SK-N-SH treated with all-trans-retinoic acid at 6 μM for 48 hours (cell line): ENCODE data around the gene MEIKIN.
"Not testable (repeated sequence)": the region's sequence is repeated elsewhere in the genome, so short reads cannot be mapped to it uniquely, and the experiment has no call there.

Source experiments
- ATAC-seq: fragments of 200-7000 bp; cut with Tn5 transposase; 3 replicates; pipeline ENCODE4 v1.9.1; 2020; ENCODE audit warnings: mild to moderate bottlenecking, moderate library complexity
- ARNTL ChIP-seq: fragments of 450-650 bp; formaldehyde crosslinking; IDR thresholded peaks from 2 replicates; pipeline ENCODE4 v1.5.0; 2020; ENCODE audit warnings: low read depth, mild to moderate bottlenecking, moderate library complexity, borderline replicate concordance
- BACH2 ChIP-seq: fragments of 250-450 bp; sonication (Bioruptor Pico); IDR thresholded peaks from 2 replicates; pipeline ENCODE4 v1.9.0; 2021; ENCODE audit warnings: mild to moderate bottlenecking, borderline replicate concordance
- CSDC2 ChIP-seq: fragments of 250-450 bp; sonication (Bioruptor Pico); IDR thresholded peaks from 2 replicates; pipeline ENCODE4 v1.5.0; 2020; ENCODE audit warnings: mild to moderate bottlenecking, moderate library complexity
- ESRRG ChIP-seq: fragments of 250-450 bp; sonication (Bioruptor Pico); IDR thresholded peaks from 2 replicates; pipeline ENCODE4 v1.6.1; 2021; ENCODE audit warnings: mild to moderate bottlenecking
- ISL1 ChIP-seq: fragments of 250-450 bp; sonication (Bioruptor Pico); IDR thresholded peaks from 2 replicates; pipeline ENCODE4 v2.1.2; 2022; ENCODE audit warnings: mild to moderate bottlenecking, moderate library complexity
- OSR1 ChIP-seq: fragments of 250-450 bp; sonication (Bioruptor Pico); IDR thresholded peaks from 2 replicates; pipeline ENCODE4 v1.8.0; 2022; ENCODE audit warnings: moderate library complexity, mild to moderate bottlenecking, inconsistent platforms
- PPARA ChIP-seq: fragments of 250-450 bp; sonication (Bioruptor Pico); IDR thresholded peaks from 2 replicates; pipeline ENCODE4 v1.5.0; 2020; ENCODE audit warnings: mild to moderate bottlenecking, borderline replicate concordance
- SNAI2 ChIP-seq: fragments of 250-450 bp; sonication (Bioruptor Pico); IDR thresholded peaks from 2 replicates; pipeline ENCODE4 v1.5.0; 2020; ENCODE audit warnings: mild to moderate bottlenecking, moderate library complexity
- TCF4 ChIP-seq: fragments of 250-450 bp; sonication (Bioruptor Pico); IDR thresholded peaks from 2 replicates; pipeline ENCODE4 v1.8.0; 2021; ENCODE audit warnings: mild to moderate bottlenecking, moderate library complexity, borderline replicate concordance
- ZC3H10 ChIP-seq: fragments of 250-450 bp; sonication (Bioruptor Pico); IDR thresholded peaks from 2 replicates; pipeline ENCODE4 v1.5.1; 2021; ENCODE audit warnings: mild to moderate bottlenecking, moderate library complexity
- ZFP30 ChIP-seq: fragments of 450-650 bp; formaldehyde crosslinking; IDR thresholded peaks from 2 replicates; pipeline ENCODE4 v1.5.0; 2022; ENCODE audit warnings: mild to moderate bottlenecking, moderate library complexity
- ZNF565 ChIP-seq: fragments of 450-650 bp; formaldehyde crosslinking; conservative IDR thresholded peaks from 2 replicates; pipeline ENCODE4 v1.5.0; 2020; ENCODE audit warnings: low read depth, mild to moderate bottlenecking, moderate library complexity
- ZNF70 ChIP-seq: fragments of 450-650 bp; formaldehyde crosslinking; IDR thresholded peaks from 2 replicates; pipeline ENCODE4 v1.5.0; 2020; ENCODE audit warnings: mild to moderate bottlenecking, moderate library complexity
- ZNF8 ChIP-seq: fragments of 450-650 bp; formaldehyde crosslinking; IDR thresholded peaks from 2 replicates; pipeline ENCODE4 v1.5.0; 2020; ENCODE audit warnings: mild to moderate bottlenecking, moderate library complexity
- TF ChIP-seq, protein P1 (sequence below): fragments of 250-450 bp; sonication (Bioruptor Pico); IDR thresholded peaks from 2 replicates; pipeline ENCODE4 v1.5.0; 2020; ENCODE audit warnings: mild to moderate bottlenecking, moderate library complexity
- TF ChIP-seq, protein P2 (sequence below): fragments of 250-450 bp; sonication (Bioruptor Pico); IDR thresholded peaks from 2 replicates; pipeline ENCODE4 v1.5.1; 2021; ENCODE audit warnings: mild to moderate bottlenecking, moderate library complexity
- TF ChIP-seq, protein P3 (sequence below): fragments of 250-450 bp; sonication (Bioruptor Pico); IDR thresholded peaks from 2 replicates; pipeline ENCODE4 v1.8.0; 2021; ENCODE audit warnings: low read depth, mild to moderate bottlenecking, moderate library complexity, borderline replicate concordance
- TF ChIP-seq, protein P4 (sequence below): fragments of 250-450 bp; sonication (Bioruptor Pico); IDR thresholded peaks from 2 replicates; pipeline ENCODE4 v1.8.0; 2020; ENCODE audit warnings: mild to moderate bottlenecking, moderate library complexity, borderline replicate concordance
- TF ChIP-seq, protein P5 (sequence below): fragments of 250-450 bp; sonication (Bioruptor Pico); IDR thresholded peaks from 2 replicates; pipeline ENCODE4 v1.5.1; 2020; ENCODE audit warnings: low read depth, mild to moderate bottlenecking, moderate library complexity

MEIKIN gene

DNA sequence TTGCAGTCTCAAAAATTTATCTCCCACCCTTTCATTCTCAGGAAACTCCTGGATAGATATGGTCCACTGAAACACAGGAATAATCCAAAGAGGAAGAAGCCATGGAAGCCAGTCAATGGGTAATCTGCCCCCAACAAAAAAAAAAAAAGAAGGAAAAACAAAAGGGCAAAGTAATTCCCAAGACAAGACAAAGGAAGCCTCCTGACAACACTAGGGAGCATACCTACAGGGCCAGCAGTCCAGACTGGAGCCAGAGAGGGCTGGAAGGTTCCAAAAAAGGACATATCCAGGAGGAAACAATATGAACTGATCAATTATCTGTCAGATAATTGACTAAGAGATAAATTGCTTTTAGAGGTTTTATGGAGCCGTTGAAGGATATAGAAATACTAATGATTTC, 161.6 kb downstream of the MEIKIN start:
- TF ChIP-seq CSDC2 (CRISPR knock-in tag) (no peak), BACH2 (CRISPR knock-in tag) (no peak), ZC3H10 (no peak), OSR1 (CRISPR knock-in tag) (no peak)
- TF ChIP-seq, protein P1, sequence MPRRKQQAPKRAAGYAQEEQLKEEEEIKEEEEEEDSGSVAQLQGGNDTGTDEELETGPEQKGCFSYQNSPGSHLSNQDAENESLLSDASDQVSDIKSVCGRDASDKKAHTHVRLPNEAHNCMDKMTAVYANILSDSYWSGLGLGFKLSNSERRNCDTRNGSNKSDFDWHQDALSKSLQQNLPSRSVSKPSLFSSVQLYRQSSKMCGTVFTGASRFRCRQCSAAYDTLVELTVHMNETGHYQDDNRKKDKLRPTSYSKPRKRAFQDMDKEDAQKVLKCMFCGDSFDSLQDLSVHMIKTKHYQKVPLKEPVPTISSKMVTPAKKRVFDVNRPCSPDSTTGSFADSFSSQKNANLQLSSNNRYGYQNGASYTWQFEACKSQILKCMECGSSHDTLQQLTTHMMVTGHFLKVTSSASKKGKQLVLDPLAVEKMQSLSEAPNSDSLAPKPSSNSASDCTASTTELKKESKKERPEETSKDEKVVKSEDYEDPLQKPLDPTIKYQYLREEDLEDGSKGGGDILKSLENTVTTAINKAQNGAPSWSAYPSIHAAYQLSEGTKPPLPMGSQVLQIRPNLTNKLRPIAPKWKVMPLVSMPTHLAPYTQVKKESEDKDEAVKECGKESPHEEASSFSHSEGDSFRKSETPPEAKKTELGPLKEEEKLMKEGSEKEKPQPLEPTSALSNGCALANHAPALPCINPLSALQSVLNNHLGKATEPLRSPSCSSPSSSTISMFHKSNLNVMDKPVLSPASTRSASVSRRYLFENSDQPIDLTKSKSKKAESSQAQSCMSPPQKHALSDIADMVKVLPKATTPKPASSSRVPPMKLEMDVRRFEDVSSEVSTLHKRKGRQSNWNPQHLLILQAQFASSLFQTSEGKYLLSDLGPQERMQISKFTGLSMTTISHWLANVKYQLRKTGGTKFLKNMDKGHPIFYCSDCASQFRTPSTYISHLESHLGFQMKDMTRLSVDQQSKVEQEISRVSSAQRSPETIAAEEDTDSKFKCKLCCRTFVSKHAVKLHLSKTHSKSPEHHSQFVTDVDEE, result no peak
- ATAC-seq, result no peak

DNA sequence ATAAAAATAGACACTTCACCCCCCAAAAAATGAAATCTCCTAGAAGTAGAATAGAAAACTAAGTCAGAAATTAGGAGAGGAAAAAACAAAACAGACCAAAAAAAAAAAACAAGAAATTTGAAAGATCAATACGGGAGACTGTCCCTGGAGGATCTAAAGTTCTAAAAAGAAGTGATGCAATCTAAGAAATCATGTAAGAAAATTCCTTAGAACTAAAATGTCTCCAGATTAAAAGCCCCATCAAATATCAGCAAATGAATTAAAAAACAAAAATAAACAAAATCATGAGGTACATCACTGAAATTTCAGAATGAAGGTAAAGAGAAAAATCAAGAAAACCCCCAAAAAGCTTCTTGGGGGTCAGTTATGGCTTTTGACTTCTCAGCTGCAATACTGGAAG, 162.1 kb downstream of the MEIKIN start:
- TF ChIP-seq ZNF8 (CRISPR knock-in tag), result no peak
- no peak for TF ChIP-seq ESRRG (CRISPR knock-in tag)
- no peak for TF ChIP-seq OSR1 (CRISPR knock-in tag)
- TF ChIP-seq CSDC2 (CRISPR knock-in tag), result no peak
- no peak for TF ChIP-seq PPARA (CRISPR knock-in tag)
- ATAC-seq, result no peak

DNA sequence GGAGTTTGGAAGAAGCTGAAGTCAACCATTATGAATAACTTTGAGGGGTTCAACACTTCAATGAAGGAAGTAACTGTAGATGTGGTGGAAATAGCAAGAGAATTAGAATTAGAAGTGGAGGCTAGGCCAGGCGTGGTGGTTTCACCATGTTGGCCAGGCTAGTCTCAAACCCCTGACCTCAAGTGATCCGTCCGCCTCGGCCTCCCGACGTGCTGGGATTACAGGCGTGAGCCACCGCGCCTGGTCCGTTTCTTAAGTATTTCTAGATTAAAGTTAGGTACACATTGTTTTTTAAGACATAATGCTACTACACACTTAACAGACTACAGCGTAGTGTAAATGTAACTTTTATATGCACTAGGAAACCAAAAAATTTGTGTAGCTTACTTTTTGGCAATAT, 162.7 kb downstream of the MEIKIN start:
- TF ChIP-seq ARNTL (CRISPR knock-in tag), result no peak
- TF ChIP-seq BACH2 (CRISPR knock-in tag), result no peak
- TF ChIP-seq ZFP30, result no peak
- no peak for TF ChIP-seq TCF4 (CRISPR knock-in tag)
- TF ChIP-seq PPARA (CRISPR knock-in tag), result no peak

DNA sequence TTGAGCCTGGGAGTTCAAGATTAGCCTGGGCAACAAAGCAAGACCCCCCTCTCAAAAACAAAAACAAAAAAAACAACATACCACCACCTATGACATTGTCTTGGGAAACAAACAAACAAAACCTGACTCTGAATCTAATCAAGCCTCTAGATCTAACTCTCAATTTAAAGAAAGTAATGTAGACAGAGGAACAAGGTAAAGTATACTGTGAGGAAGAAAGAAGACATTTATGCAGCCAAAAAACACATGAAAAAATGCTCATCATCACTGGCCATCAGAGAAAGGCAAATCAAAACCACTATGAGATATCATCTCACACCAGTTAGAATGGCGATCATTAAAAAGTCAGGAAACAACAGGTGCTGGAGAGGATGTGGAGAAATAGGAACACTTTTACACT, 167.3 kb downstream of the MEIKIN start:
- not testable (repeated sequence) for ATAC-seq

More for the DNA sequence above, 162.7 kb downstream of the MEIKIN start:
- ATAC-seq, result no peak

DNA sequence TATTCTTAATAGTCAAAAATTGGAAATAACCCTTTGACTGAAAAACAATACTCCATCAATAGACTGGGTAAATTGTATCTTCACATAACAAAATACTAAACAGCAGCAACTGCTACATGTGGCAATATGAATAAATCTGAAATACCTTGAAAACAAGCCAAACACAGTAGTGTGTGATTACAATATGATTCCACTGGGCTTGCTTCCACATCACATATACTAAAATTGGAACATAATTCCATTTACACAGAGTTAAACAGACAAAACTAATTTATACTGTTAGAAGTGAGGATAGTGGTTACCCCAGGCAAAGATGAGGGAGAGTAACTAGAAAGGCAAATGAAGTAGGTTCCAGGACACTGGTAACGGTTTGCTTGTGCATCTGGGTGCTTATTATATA, 169.0 kb downstream of the MEIKIN start:
- no peak for TF ChIP-seq ISL1 (CRISPR knock-in tag)
- TF ChIP-seq ZC3H10, result no peak
- TF ChIP-seq CSDC2 (CRISPR knock-in tag), result no peak
- TF ChIP-seq ESRRG (CRISPR knock-in tag), result no peak
- TF ChIP-seq BACH2 (CRISPR knock-in tag), result no peak
- TF ChIP-seq, protein P2, sequence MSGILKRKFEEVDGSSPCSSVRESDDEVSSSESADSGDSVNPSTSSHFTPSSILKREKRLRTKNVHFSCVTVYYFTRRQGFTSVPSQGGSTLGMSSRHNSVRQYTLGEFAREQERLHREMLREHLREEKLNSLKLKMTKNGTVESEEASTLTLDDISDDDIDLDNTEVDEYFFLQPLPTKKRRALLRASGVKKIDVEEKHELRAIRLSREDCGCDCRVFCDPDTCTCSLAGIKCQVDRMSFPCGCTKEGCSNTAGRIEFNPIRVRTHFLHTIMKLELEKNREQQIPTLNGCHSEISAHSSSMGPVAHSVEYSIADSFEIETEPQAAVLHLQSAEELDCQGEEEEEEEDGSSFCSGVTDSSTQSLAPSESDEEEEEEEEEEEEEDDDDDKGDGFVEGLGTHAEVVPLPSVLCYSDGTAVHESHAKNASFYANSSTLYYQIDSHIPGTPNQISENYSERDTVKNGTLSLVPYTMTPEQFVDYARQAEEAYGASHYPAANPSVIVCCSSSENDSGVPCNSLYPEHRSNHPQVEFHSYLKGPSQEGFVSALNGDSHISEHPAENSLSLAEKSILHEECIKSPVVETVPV (CRISPR knock-in tag), result no peak
- no peak for TF ChIP-seq ARNTL (CRISPR knock-in tag)
- no peak for TF ChIP-seq TCF4 (CRISPR knock-in tag)
- TF ChIP-seq, protein P3, sequence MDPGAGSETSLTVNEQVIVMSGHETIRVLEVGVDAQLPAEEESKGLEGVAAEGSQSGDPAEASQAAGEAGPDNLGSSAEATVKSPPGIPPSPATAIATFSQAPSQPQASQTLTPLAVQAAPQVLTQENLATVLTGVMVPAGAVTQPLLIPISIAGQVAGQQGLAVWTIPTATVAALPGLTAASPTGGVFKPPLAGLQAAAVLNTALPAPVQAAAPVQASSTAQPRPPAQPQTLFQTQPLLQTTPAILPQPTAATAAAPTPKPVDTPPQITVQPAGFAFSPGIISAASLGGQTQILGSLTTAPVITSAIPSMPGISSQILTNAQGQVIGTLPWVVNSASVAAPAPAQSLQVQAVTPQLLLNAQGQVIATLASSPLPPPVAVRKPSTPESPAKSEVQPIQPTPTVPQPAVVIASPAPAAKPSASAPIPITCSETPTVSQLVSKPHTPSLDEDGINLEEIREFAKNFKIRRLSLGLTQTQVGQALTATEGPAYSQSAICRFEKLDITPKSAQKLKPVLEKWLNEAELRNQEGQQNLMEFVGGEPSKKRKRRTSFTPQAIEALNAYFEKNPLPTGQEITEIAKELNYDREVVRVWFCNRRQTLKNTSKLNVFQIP (CRISPR knock-in tag), result no peak
- TF ChIP-seq ZNF70 (CRISPR knock-in tag), result no peak
- TF ChIP-seq SNAI2 (CRISPR knock-in tag), result no peak
- TF ChIP-seq, protein P4, sequence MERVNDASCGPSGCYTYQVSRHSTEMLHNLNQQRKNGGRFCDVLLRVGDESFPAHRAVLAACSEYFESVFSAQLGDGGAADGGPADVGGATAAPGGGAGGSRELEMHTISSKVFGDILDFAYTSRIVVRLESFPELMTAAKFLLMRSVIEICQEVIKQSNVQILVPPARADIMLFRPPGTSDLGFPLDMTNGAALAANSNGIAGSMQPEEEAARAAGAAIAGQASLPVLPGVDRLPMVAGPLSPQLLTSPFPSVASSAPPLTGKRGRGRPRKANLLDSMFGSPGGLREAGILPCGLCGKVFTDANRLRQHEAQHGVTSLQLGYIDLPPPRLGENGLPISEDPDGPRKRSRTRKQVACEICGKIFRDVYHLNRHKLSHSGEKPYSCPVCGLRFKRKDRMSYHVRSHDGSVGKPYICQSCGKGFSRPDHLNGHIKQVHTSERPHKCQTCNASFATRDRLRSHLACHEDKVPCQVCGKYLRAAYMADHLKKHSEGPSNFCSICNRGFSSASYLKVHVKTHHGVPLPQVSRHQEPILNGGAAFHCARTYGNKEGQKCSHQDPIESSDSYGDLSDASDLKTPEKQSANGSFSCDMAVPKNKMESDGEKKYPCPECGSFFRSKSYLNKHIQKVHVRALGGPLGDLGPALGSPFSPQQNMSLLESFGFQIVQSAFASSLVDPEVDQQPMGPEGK (CRISPR knock-in tag), result no peak
- TF ChIP-seq, protein P5, sequence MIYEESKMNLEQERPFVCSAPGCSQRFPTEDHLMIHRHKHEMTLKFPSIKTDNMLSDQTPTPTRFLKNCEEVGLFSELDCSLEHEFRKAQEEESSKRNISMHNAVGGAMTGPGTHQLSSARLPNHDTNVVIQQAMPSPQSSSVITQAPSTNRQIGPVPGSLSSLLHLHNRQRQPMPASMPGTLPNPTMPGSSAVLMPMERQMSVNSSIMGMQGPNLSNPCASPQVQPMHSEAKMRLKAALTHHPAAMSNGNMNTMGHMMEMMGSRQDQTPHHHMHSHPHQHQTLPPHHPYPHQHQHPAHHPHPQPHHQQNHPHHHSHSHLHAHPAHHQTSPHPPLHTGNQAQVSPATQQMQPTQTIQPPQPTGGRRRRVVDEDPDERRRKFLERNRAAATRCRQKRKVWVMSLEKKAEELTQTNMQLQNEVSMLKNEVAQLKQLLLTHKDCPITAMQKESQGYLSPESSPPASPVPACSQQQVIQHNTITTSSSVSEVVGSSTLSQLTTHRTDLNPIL (CRISPR knock-in tag), result no peak
- TF ChIP-seq PPARA (CRISPR knock-in tag), result no peak
- TF ChIP-seq, protein P1, result no peak
- TF ChIP-seq ZNF565 (CRISPR knock-in tag), result no peak
- peak; percentile 44; the same call in 2 of the 3 replicates for ATAC-seq
